Body of pancreas (tissue), 4 donors: Measurements from ENCODE around the gene ARID3A. TPM values are rescaled to one million over a fixed set of nuclear protein-coding genes. Genes with fewer than 3 reads are reported as not detected.

ENCODE experiments used
- ATAC-seq: fragments of 150-250 bp; one replicate; pipeline ENCODE4 v1.9.1; 2016
- DNase-seq, 4 donors: peaks; one replicate each; pipeline ENCODE4 v3.0.0-alpha.2; 2019
- H3K27ac ChIP-seq, 4 donors: fragments of 200-600 bp; sonication (generic); 1 replicate in 3 of 4; 2 replicates in 1 of 4; pipeline versions ENCODE4 v1.5.1 to v1.6.1; 2016 to 2019; ENCODE audit warnings: mild to moderate bottlenecking in 1 of 4, mixed read lengths in 1 of 4, moderate library complexity in 1 of 4
- H3K27me3 ChIP-seq, 2 donors: fragments of 200-600 bp; sonication (generic); one replicate each; pipeline ENCODE4 v1.6.0; 2016; ENCODE audit warnings: mild to moderate bottlenecking in 1 of 2
- H3K36me3 ChIP-seq, 2 donors: fragments of 200-600 bp; sonication (generic); replicated peaks in 1 of 2; 2 replicates each; pipeline ENCODE4 v1.5.1; 2016; ENCODE audit warnings: low read depth in 2 of 2; ENCODE audit not compliant: insufficient read depth in 1 of 2
- H3K4me1 ChIP-seq: fragments of 200-600 bp; sonication (generic); one replicate; pipeline ENCODE4 v1.6.0; 2016
- H3K4me3 ChIP-seq, 2 donors: fragments of 200-600 bp; sonication (generic); 1 replicate in 1 of 2; 2 replicates in 1 of 2; pipeline ENCODE4 v1.5.1; 2016 to 2019
- H3K9me3 ChIP-seq, 3 donors: fragments of 200-600 bp; sonication (generic); 1 replicate in 2 of 3; 2 replicates in 1 of 3; pipeline ENCODE4 v1.5.1; 2016
- POLR2A ChIP-seq, 3 donors: fragments of 450-650 bp; IDR thresholded peaks; one replicate each; pipeline ENCODE4 v1.6.1; 2016; ENCODE audit warnings: antibody characterized with exemption in 3 of 3, mild to moderate bottlenecking in 2 of 3
- WGBS, 2 donors: methylation state at CpG; one replicate each; pipeline ENCODE4 v1.1.5; 2017; 5-methylcytosine and 5-hydroxymethylcytosine counted together
- intact Hi-C: fragments of 100-400 bp; cut with DNase I; formaldehyde crosslinking; loops from one replicate; pipeline ENCODE4 v1.15.1; 2023
- total RNA-seq, 2 donors: library from RNA; depleted of rRNA; stranded (reverse); fragments of >200 nt; gene quantifications; one replicate each; pipeline ENCODE4 v1.1.0, GENCODE V29; 2016
- TF ChIP-seq, protein P1 (sequence below), 7 experiments: fragments of 450-650 bp in 4 of 7; fragments of 200-600 bp in 3 of 7; sonication (generic) in 3 of 7; IDR thresholded peaks; one replicate each; pipeline ENCODE4 v1.5.1; 2016 to 2019; ENCODE audit warnings: antibody characterized with exemption in 7 of 7

The ARID3A gene
- total RNA-seq, 2 donors from 2014 or later = 3.1 to 5.9 TPM

DNA sequence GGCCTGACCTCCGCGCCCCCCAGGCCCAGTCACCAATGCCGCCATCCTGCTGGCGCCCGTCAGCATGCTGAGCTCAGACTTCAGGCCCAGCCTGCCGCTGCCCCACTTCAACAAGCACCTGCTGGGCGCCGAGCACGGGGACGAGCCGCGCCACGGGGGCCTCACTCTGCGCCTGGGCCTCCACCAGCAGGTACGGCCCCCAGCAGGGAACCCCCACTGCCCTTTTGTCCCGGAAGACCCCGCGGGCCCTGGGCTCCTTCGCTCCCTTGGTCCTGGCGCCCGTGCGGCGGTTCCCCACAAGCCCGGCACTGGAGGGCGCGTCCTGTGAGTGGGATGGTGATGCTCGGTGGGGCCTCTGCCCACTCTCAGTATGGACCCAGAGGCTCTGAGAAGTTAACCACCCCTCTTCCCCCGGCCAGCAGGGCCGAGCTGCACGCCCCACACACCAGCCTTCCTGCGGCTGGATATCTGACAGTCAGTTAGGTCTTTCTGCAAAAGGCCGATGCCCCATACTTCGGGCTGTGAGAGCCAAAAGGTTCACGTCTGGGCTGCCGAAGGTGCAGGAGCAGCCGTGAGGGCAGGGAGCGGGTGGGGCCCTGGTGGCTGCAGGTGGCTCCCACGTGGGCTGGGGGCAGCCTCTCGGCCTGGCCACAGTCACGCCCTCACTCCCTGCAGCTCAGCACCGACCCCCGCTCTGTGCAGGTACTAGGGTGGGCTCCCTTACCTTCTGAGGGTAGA is 66.3 kb downstream of the ARID3A start:
- TF ChIP-seq, protein P1, sequence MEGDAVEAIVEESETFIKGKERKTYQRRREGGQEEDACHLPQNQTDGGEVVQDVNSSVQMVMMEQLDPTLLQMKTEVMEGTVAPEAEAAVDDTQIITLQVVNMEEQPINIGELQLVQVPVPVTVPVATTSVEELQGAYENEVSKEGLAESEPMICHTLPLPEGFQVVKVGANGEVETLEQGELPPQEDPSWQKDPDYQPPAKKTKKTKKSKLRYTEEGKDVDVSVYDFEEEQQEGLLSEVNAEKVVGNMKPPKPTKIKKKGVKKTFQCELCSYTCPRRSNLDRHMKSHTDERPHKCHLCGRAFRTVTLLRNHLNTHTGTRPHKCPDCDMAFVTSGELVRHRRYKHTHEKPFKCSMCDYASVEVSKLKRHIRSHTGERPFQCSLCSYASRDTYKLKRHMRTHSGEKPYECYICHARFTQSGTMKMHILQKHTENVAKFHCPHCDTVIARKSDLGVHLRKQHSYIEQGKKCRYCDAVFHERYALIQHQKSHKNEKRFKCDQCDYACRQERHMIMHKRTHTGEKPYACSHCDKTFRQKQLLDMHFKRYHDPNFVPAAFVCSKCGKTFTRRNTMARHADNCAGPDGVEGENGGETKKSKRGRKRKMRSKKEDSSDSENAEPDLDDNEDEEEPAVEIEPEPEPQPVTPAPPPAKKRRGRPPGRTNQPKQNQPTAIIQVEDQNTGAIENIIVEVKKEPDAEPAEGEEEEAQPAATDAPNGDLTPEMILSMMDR (IDR thresholded peaks at IDR 0.05) = no peak
- no peak for TF ChIP-seq POLR2A (IDR thresholded peaks at IDR 0.05)
- no peak overlapping the region for H3K4me3 ChIP-seq
- H3K36me3 ChIP-seq = no peaks in the 10 kb centered on the region
- intact Hi-C loops = no loop called here
- ATAC-seq (no peak), DNase-seq (no peak)
- H3K27ac ChIP-seq = no peak overlapping the region
- H3K9me3 ChIP-seq = no peaks in the 10 kb centered on the region
- H3K4me1 ChIP-seq = peaks cover 22% of the 10 kb centered on the region
- WGBS, 2 donors = 93 to 94% methylated on average over 7 to 33 of the region's 42 CpGs
- H3K27me3 ChIP-seq = peaks cover 0 to 10% of the 10 kb centered on the region in 2 donors

DNA sequence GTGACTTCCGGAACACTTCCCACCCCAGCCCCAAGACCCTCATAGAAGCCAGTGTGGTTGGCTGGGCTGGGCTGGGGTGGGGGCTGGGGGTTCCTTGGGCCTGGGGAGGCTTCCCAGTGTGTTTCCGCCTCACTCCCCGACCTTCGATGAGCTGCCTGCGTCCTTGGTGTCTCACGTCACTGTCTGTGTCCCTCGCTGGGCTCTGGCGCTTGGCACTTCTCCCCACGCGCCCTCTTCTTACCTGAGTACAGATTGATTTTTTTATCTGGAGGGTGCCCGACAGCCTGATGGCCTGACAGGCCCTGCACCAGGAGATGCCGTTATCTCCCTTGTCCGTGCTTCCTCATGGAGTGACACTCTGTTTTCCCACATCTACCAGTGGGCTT is 66.8 kb downstream of the ARID3A start:
- ATAC-seq (no peak), DNase-seq (no peak)
- Histone ChIP-seq H3K4me1 (peaks cover 22% of the 10 kb centered on the region), H3K4me3 (no peak overlapping the region), H3K27ac (no peak overlapping the region), H3K27me3 (peaks cover 0 to 15% of the 10 kb centered on the region in 2 donors), H3K36me3 (no peaks in the 10 kb centered on the region), H3K9me3 (no peaks in the 10 kb centered on the region)
- 89 to 94% methylated on average over 12 to 13 of the region's 13 CpGs for WGBS, 2 donors
- TF ChIP-seq POLR2A (IDR thresholded peaks at IDR 0.05) = no peak
- TF ChIP-seq, protein P1 (IDR thresholded peaks at IDR 0.05) = no peak
- intact Hi-C loops = no loop called here

DNA sequence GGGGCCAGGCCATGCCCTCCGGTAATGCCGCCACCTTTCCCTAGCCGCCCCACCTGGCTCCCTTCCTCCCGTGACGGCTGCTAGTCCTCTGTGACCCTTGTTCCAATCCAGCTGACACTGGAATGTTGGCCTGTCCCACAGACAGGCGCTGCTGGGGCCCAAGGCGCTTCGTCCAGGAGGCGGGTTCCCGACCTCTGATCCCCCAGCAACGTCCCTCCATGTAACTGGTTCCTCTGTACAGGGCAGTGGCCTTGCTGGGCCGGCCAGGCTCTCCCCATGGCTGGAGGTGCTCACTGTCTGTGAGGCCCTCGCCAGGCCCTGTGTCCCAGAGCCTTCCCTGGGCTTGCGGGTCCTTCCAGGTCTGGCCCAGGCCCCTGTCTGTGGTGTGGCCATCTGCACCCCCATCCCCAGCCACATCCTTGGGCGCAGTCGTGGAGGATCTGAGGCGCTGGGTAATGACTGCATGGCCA is 67.6 kb downstream of the ARID3A start:
- no peak overlapping the region for H3K27ac ChIP-seq
- WGBS, 2 donors = 94% methylated on average over 10 to 17 of the region's 17 CpGs
- no peaks in the 10 kb centered on the region for H3K36me3 ChIP-seq
- no peak overlapping the region for H3K4me3 ChIP-seq
- no peak for ATAC-seq
- H3K9me3 ChIP-seq = no peaks in the 10 kb centered on the region
- intact Hi-C loops = no loop called here
- DNase-seq = no peak
- H3K4me1 ChIP-seq = peaks cover 22% of the 10 kb centered on the region
- TF ChIP-seq POLR2A (IDR thresholded peaks at IDR 0.05) = no peak
- TF ChIP-seq, protein P1 (IDR thresholded peaks at IDR 0.05) = no peak
- H3K27me3 ChIP-seq = peaks cover 0 to 15% of the 10 kb centered on the region in 2 donors

DNA sequence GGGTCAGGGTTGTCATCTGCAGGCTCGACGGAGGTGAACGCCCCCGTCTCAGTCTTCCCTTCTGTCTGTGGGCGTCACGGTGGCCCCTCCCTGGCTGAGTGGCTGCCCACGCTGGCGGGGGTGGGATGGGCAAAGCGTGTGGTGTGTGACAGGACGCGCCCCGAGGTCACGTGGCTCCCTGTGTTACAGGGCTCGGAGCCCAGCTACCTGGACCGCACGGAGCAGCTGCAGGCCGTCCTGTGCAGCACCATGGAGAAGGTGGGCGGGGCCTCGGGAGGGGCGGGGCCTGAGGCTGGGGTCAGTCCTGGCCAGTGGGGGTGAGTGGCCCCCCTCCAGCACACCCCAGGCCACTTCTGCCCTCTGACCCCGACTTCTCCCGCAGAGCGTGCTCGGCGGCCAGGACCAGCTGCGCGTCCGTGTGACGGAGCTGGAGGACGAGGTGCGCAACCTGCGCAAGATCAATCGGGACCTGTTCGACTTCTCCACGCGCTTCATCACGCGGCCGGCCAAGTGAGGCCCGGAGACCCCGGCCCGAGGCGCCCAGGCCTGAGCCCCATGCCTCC is 68.1 kb downstream of the ARID3A start:
- no peak overlapping the region for H3K4me3 ChIP-seq
- peaks cover 0 to 18% of the 10 kb centered on the region in 2 donors for H3K27me3 ChIP-seq
- intact Hi-C loops = no loop called here
- no peak overlapping the region for H3K27ac ChIP-seq
- DNase-seq = no peak
- no peaks in the 10 kb centered on the region for H3K9me3 ChIP-seq
- no peak for ATAC-seq
- H3K36me3 ChIP-seq = no peaks in the 10 kb centered on the region
- peaks cover 22% of the 10 kb centered on the region for H3K4me1 ChIP-seq
- TF ChIP-seq POLR2A (IDR thresholded peaks at IDR 0.05) = no peak
- TF ChIP-seq, protein P1 (IDR thresholded peaks at IDR 0.05) = no peak
- 88 to 89% methylated on average over 11 to 41 of the region's 43 CpGs for WGBS, 2 donors
